H1 (cell line): ENCODE data around the gene MROH2A. TPM values are rescaled to one million over a fixed set of nuclear protein-coding genes. Genes with fewer than 3 reads are reported as not detected.
A peak's percentile ranks its signal among the peaks of the same experiment; 100 is the strongest.

Source experiments
- CTCF ChIA-PET: fragments of 300-600 bp; sonication (Branson Sonifier 250); formaldehyde crosslinking; loops from one replicate; lab custom pipeline; 2021; ENCODE audit not compliant: partially characterized antibody; lab: Charles Lee
- POLR2A ChIA-PET: fragments of 300-600 bp; sonication (Branson Sonifier 250); formaldehyde crosslinking; loops from one replicate; lab custom pipeline; 2021; ENCODE audit warnings: inconsistent platforms; ENCODE audit not compliant: partially characterized antibody; lab: Charles Lee
- DNase-seq, 2 experiments: peaks; one replicate each; pipeline versions ENCODE4 v3.0.0 to v3.0.0-alpha.2; 2010 to 2022; ENCODE audit warnings: low spot score in 2 of 2, low read depth in 1 of 2, mixed read lengths in 1 of 2
- FAIRE-seq: peaks from 2 replicates; lab custom pipeline; 2011; peaks lifted over from hg19 to GRCh38; lab: Jason Lieb, UNC
- H2AFZ ChIP-seq: 2 replicates; pipeline ENCODE4 v1.8.1; 2012; ENCODE audit warnings: low read length, inconsistent platforms
- H2AK5ac ChIP-seq: 2 replicates; pipeline ENCODE4 v1.6.1; 2013; ENCODE audit warnings: low read depth, low read length
- H2BK120ac ChIP-seq: replicated peaks from 2 replicates; pipeline ENCODE3; 2013; ENCODE audit warnings: low read depth, low read length, inconsistent platforms
- H2BK12ac ChIP-seq: 2 replicates; pipeline ENCODE4 v1.6.1; 2013; ENCODE audit warnings: low read depth, low read length
- H2BK15ac ChIP-seq: 2 replicates; pipeline ENCODE4 v1.6.1; 2013; ENCODE audit warnings: low read length
- H2BK20ac ChIP-seq: 2 replicates; pipeline ENCODE4 v1.6.1; 2013; ENCODE audit warnings: low read length
- H2BK5ac ChIP-seq: 2 replicates; pipeline ENCODE4 v1.6.1; 2013; ENCODE audit warnings: low read depth, low read length
- H3K14ac ChIP-seq: 2 replicates; pipeline ENCODE4 v1.6.1; 2013; ENCODE audit warnings: inconsistent platforms; ENCODE audit not compliant: insufficient read length
- H3K18ac ChIP-seq: 2 replicates; pipeline ENCODE4 v1.6.1; 2013; ENCODE audit warnings: low read length; ENCODE audit errors: extremely low read depth
- H3K23ac ChIP-seq: 2 replicates; pipeline ENCODE4 v1.6.1; 2013; ENCODE audit warnings: inconsistent platforms; ENCODE audit not compliant: insufficient read length
- H3K23me2 ChIP-seq: 2 replicates; pipeline ENCODE4 v1.6.1; 2013; ENCODE audit warnings: low read depth, low read length
- H3K27ac ChIP-seq: 2 replicates; pipeline ENCODE4 v1.6.1; 2011; ENCODE audit warnings: low read depth, low read length, inconsistent platforms
- H3K27me3 ChIP-seq, 4 experiments: replicated peaks in 1 of 4; 1 replicate in 1 of 4; 2 replicates in 3 of 4; pipeline versions ENCODE4 v1.6.1 to v1.8.1; 2011 to 2013; ENCODE audit warnings: low read length in 3 of 4, mild to moderate bottlenecking in 3 of 4, inconsistent platforms in 2 of 4, mixed read lengths in 2 of 4, moderate library complexity in 1 of 4; ENCODE audit not compliant: control insufficient read depth in 3 of 4, insufficient read depth in 3 of 4; ENCODE audit errors: extremely low read depth in 1 of 4
- H3K36me3 ChIP-seq, 4 experiments: 2 replicates each; pipeline versions ENCODE4 v1.6.1 to v1.8.1; 2011 to 2013; ENCODE audit warnings: mild to moderate bottlenecking in 4 of 4, low read length in 3 of 4, moderate library complexity in 2 of 4, control low read depth in 1 of 4, inconsistent platforms in 1 of 4; ENCODE audit not compliant: insufficient read depth in 4 of 4, control insufficient read depth in 2 of 4
- H3K4ac ChIP-seq: replicated peaks from 2 replicates; pipeline ENCODE3; 2013; ENCODE audit warnings: low read length, low read depth, mixed read lengths, inconsistent platforms; ENCODE audit not compliant: insufficient read length
- H3K4me1 ChIP-seq, 4 experiments: replicated peaks in 1 of 4; 1 replicate in 1 of 4; 2 replicates in 3 of 4; pipeline versions ENCODE4 v1.6.1 to v1.8.1; 2011 to 2013; ENCODE audit warnings: low read length in 3 of 4, inconsistent platforms in 2 of 4, mixed read lengths in 1 of 4; ENCODE audit not compliant: insufficient read depth in 4 of 4, control insufficient read depth in 3 of 4
- H3K4me2 ChIP-seq, 2 experiments: 2 replicates each; pipeline versions ENCODE4 v1.6.1 to v1.8.1; 2011 to 2013; ENCODE audit warnings: low read depth in 2 of 2, low read length in 2 of 2, control low read depth in 1 of 2, inconsistent platforms in 1 of 2, mild to moderate bottlenecking in 1 of 2; ENCODE audit not compliant: insufficient read depth in 1 of 2
- H3K4me3 ChIP-seq, 4 experiments: fragments of 200-600, 300-600 bp in 1 of 4; sonication (generic), shearing (Covaris generic), sonication (Bioruptor Twin) in 1 of 4; 2 replicates each; pipeline versions ENCODE4 v1.5.1 to v1.8.1; 2011 to 2016; ENCODE audit warnings: low read length in 4 of 4, low read depth in 3 of 4, control low read depth in 2 of 4, inconsistent platforms in 2 of 4, mild to moderate bottlenecking in 2 of 4, mixed read lengths in 1 of 4, moderate library complexity in 1 of 4; ENCODE audit not compliant: insufficient read depth in 2 of 4; ENCODE audit errors: extremely low read depth in 1 of 4
- H3K56ac ChIP-seq: replicated peaks from 2 replicates; pipeline ENCODE3; 2013; ENCODE audit warnings: low read depth, mild to moderate bottlenecking, mixed read lengths, low read length, inconsistent platforms; ENCODE audit not compliant: insufficient read length
- H3K79me1 ChIP-seq: 2 replicates; pipeline ENCODE4 v1.6.1; 2013; ENCODE audit warnings: low read depth, low read length, control low read depth
- H3K79me2 ChIP-seq, 2 experiments: 2 replicates each; pipeline versions ENCODE4 v1.6.1 to v1.8.1; 2012 to 2013; ENCODE audit warnings: low read length in 2 of 2, mild to moderate bottlenecking in 2 of 2, inconsistent platforms in 1 of 2; ENCODE audit not compliant: insufficient read depth in 2 of 2, control insufficient read depth in 1 of 2
- H3K9ac ChIP-seq, 4 experiments: replicated peaks in 1 of 4; 1 replicate in 1 of 4; 2 replicates in 3 of 4; pipeline versions ENCODE4 v1.6.1 to v1.8.1; 2011 to 2013; ENCODE audit warnings: low read depth in 3 of 4, low read length in 3 of 4, control low read depth in 2 of 4, mild to moderate bottlenecking in 2 of 4, moderate library complexity in 2 of 4, inconsistent platforms in 1 of 4; ENCODE audit errors: extremely low read depth in 1 of 4
- H3K9me3 ChIP-seq, 2 experiments: 2 replicates each; pipeline versions ENCODE4 v1.6.1 to v1.8.1; 2012 to 2013; ENCODE audit warnings: mild to moderate bottlenecking in 2 of 2, moderate library complexity in 2 of 2, control low read depth in 1 of 2, inconsistent platforms in 1 of 2, low read depth in 1 of 2, low read length in 1 of 2, mixed read lengths in 1 of 2; ENCODE audit not compliant: insufficient read depth in 2 of 2
- H4K20me1 ChIP-seq, 2 experiments: replicated peaks in 1 of 2; 2 replicates each; pipeline versions ENCODE3 to v1.8.1; 2011 to 2013; ENCODE audit warnings: inconsistent platforms in 2 of 2, low read length in 2 of 2, mild to moderate bottlenecking in 1 of 2; ENCODE audit not compliant: insufficient read depth in 2 of 2, control insufficient read depth in 1 of 2
- H4K5ac ChIP-seq: 2 replicates; pipeline ENCODE4 v1.6.1; 2013; ENCODE audit warnings: low read length, low read depth, mixed read lengths, inconsistent platforms; ENCODE audit not compliant: insufficient read length
- H4K8ac ChIP-seq: 2 replicates; pipeline ENCODE4 v1.8.0; 2013; ENCODE audit warnings: mild to moderate bottlenecking, moderate library complexity, low read length, inconsistent platforms; ENCODE audit not compliant: insufficient read depth; ENCODE audit errors: extremely low read depth
- H4K91ac ChIP-seq: replicated peaks from 2 replicates; pipeline ENCODE3; 2013; ENCODE audit warnings: low read length, mixed read lengths, inconsistent platforms; ENCODE audit not compliant: insufficient read length
- POLR2AphosphoS5 ChIP-seq: IDR thresholded peaks from 2 replicates; pipeline ENCODE4 v1.6.1; 2011; ENCODE audit warnings: low read depth, low read length
- SIN3A ChIP-seq, 2 experiments: IDR thresholded peaks in 1 of 2; conservative IDR thresholded peaks in 1 of 2; 2 replicates each; pipeline ENCODE4 v1.6.1; 2011 to 2012; ENCODE audit warnings: low read length in 2 of 2, improper control_type of control experiment in 1 of 2, low read depth in 1 of 2, mild to moderate bottlenecking in 1 of 2
- SP1 ChIP-seq: IDR thresholded peaks from 2 replicates; pipeline ENCODE4 v1.6.1; 2011; ENCODE audit warnings: low read depth, low read length
- WGBS, 2 experiments: shearing (Covaris generic) in 1 of 2; methylation state at CpG; one replicate each; pipeline versions ENCODE4 v1.1.6 to v1.1.7; 2013 to 2015; ENCODE audit warnings: low lambda C conversion rate in 2 of 2, mixed read lengths in 2 of 2, inconsistent platforms in 1 of 2, low coverage in 1 of 2, missing lambda C conversion rate in 1 of 2; ENCODE audit not compliant: insufficient replicate concordance in 2 of 2, insufficient coverage in 1 of 2, insufficient read length in 1 of 2; ENCODE audit errors: extremely low coverage in 1 of 2, missing lambda C conversion rate in 1 of 2; 5-methylcytosine and 5-hydroxymethylcytosine counted together
- polyA plus RNA-seq, 7 experiments: library from polyadenylated mRNA; depleted of rRNA in 3 of 7; stranded (reverse) in 5 of 7; unstranded in 2 of 7; fragments of >200 nt in 5 of 7; fragments of 200-250 nt in 2 of 7; gene quantifications; 1 replicate in 5 of 7; 2 replicates in 1 of 7; 4 replicates in 1 of 7; pipeline versions ENCODE4 v1.2.1 to v1.2.3, GENCODE V29; 2011 to 2013; ENCODE audit warnings: missing spikeins in 2 of 7, mixed read lengths in 2 of 7
- total RNA-seq: library from RNA; stranded (reverse); fragmentation: NEBNext Ultra II Directional; extraction: Animal tissue kit (Norgen Biotek cat#: 25700); gene quantifications from 2 replicates; pipeline ENCODE4 v1.2.1, GENCODE V29; 2021
- TF ChIP-seq, protein P1 (sequence below): IDR thresholded peaks from 2 replicates; pipeline ENCODE4 v1.6.1; 2011; ENCODE audit warnings: low read depth, mild to moderate bottlenecking, low read length; ENCODE audit not compliant: insufficient read depth

Gene MROH2A
- total and polyA plus RNA-seq, 2 of the 8 experiments (the other 6 are each of a cell fraction or from before 2014, with no cell fraction given) = not detected

DNA sequence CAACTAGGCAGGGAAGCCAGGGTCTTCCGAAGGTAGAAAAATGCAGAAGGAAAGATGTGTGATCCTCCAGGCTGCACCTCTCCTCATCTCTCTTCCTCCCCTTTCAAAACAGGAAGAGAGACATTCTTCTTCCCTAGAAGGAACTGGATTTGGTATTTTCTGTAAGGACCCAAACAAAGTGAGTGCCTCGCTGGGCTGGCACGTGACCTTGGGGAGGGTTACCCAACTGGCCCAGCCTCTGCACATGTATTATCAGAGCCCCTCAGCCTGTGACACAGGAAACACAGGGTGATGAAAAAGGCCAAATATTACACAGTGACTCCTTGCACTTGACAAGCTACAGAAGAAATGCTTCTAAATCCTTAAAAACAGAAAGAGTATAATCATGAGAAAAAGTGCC lies 73.9 kb downstream of the MROH2A start:
- H3K27me3 ChIP-seq = no peaks in the 10 kb centered on the region
- peaks cover 5 to 10% of the 10 kb centered on the region in 2 experiments for H4K20me1 ChIP-seq
- no peak overlapping the region for H2BK12ac ChIP-seq
- no peak for DNase-seq
- H3K9ac ChIP-seq = no peak overlapping the region; a peak in 1 of 7 replicates
- peaks cover 37 to 61% (median 43%) of the 10 kb centered on the region in 4 experiments for H3K36me3 ChIP-seq
- H2BK15ac ChIP-seq = no peak overlapping the region
- H2AK5ac ChIP-seq = no peak overlapping the region
- no peak overlapping the region for H3K27ac ChIP-seq
- H2BK5ac ChIP-seq = no peak overlapping the region
- H3K4me1 ChIP-seq = peaks cover 0 to 5% (median 2%) of the 10 kb centered on the region in 4 experiments; a peak in 4 of 7 replicates
- CTCF ChIA-PET = no interaction called here
- H3K79me2 ChIP-seq = peaks cover 21 to 53% of the 10 kb centered on the region in 2 experiments
- H3K4ac ChIP-seq = no peak overlapping the region
- H3K56ac ChIP-seq = no peak overlapping the region
- FAIRE-seq = no peak
- no peak overlapping the region for H3K18ac ChIP-seq
- no peak overlapping the region for H4K8ac ChIP-seq
- TF ChIP-seq SP1 (no peak), SIN3A (conservative IDR thresholded peaks at IDR 0.05 in 1 of 2, IDR thresholded peaks at IDR 0.05 in 1 of 2; ENCODE audit: low read depth in 1 of 2, low read length in 2 of 2) (no peak), POLR2AphosphoS5 (no peak)
- TF ChIP-seq, protein P1, sequence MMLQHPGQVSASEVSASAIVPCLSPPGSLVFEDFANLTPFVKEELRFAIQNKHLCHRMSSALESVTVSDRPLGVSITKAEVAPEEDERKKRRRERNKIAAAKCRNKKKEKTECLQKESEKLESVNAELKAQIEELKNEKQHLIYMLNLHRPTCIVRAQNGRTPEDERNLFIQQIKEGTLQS = no peak
- H3K4me3 ChIP-seq = no peak overlapping the region; a peak in 2 of 8 replicates
- peak overlapping the region; percentile 17 to 94; a peak in 1 of 4 replicates for H3K4me2 ChIP-seq
- H3K9me3 ChIP-seq = no peaks in the 10 kb centered on the region
- H3K23ac ChIP-seq = no peak overlapping the region
- 90% methylated on average over 3 of the region's 3 CpGs; no CpG with 5 or more reads in 1 of the 2 experiments for WGBS, 2 experiments
- H3K14ac ChIP-seq = no peak overlapping the region
- POLR2A ChIA-PET = interaction anchor here (1.5 kb wide), 1 partner anchor 8 kb away, joined by 3 read pairs; no protein-coding TSS in a partner anchor
- peaks cover 3% of the 10 kb centered on the region; the same call in 1 of the 2 replicates for H3K79me1 ChIP-seq
- no peak overlapping the region for H2BK120ac ChIP-seq
- H4K5ac ChIP-seq = no peak overlapping the region
- peaks cover 7% of the 10 kb centered on the region for H3K23me2 ChIP-seq
- no peak overlapping the region for H4K91ac ChIP-seq
- no peak overlapping the region for H2AFZ ChIP-seq
- H2BK20ac ChIP-seq = no peak overlapping the region
